MM.1S (cell line): ENCODE results near the gene XCR1.
"Not testable (repeated sequence)": the region's sequence is repeated elsewhere in the genome, so short reads cannot be mapped to it uniquely, and the experiment has no call there.

Experiments
- DNase-seq: peaks from one replicate; pipeline ENCODE4 v3.0.0-alpha.2; 2015
- H2AFZ ChIP-seq: fragments of 300-600 bp; sonication (generic); 2 replicates; pipeline ENCODE4 v1.6.0; 2016; ENCODE audit warnings: antibody characterized with exemption, low read length
- H3F3A ChIP-seq: fragments of 300-600 bp; sonication (generic); 2 replicates; pipeline ENCODE4 v1.6.1; 2016; ENCODE audit warnings: mild to moderate bottlenecking, antibody characterized with exemption, low read length, moderate library complexity, mixed read lengths; ENCODE audit not compliant: insufficient read depth
- H3K27ac ChIP-seq: fragments of 300-600 bp; sonication (generic); 2 replicates; pipeline ENCODE4 v1.5.1; 2016; ENCODE audit warnings: mild to moderate bottlenecking, low read length
- H3K27me3 ChIP-seq: fragments of 300-600 bp; sonication (generic); replicated peaks from 2 replicates; pipeline ENCODE4 v1.6.0; 2016; ENCODE audit warnings: low read length; ENCODE audit not compliant: insufficient read depth
- H3K36me3 ChIP-seq: fragments of 300-600 bp; sonication (generic); replicated peaks from 2 replicates; pipeline ENCODE4 v1.6.1; 2016; ENCODE audit warnings: mild to moderate bottlenecking, low read length, mixed read lengths; ENCODE audit not compliant: insufficient read depth
- H3K4me1 ChIP-seq: fragments of 300-600 bp; sonication (generic); 2 replicates; pipeline ENCODE4 v1.6.1; 2016; ENCODE audit warnings: low read length, mixed read lengths
- H3K4me2 ChIP-seq: fragments of 300-600 bp; sonication (generic); 2 replicates; pipeline ENCODE4 v1.6.0; 2016; ENCODE audit warnings: low read depth, low read length
- H3K4me3 ChIP-seq: fragments of 300-600 bp; sonication (generic); 2 replicates; pipeline ENCODE4 v1.5.1; 2016; ENCODE audit warnings: low read length, mixed read lengths
- H3K79me2 ChIP-seq: fragments of 300-600 bp; sonication (generic); 2 replicates; pipeline ENCODE4 v1.6.1; 2016; ENCODE audit warnings: mixed run types, low read length, mixed read lengths
- H3K9ac ChIP-seq: fragments of 300-600 bp; sonication (generic); 2 replicates; pipeline ENCODE4 v1.6.1; 2016; ENCODE audit warnings: low read length, mixed read lengths
- H3K9me2 ChIP-seq: fragments of 300-600 bp; sonication (generic); replicated peaks from 2 replicates; pipeline ENCODE4 v1.6.1; 2016; ENCODE audit warnings: mild to moderate bottlenecking, low read length, mixed read lengths; ENCODE audit not compliant: insufficient read depth
- H3K9me3 ChIP-seq: fragments of 300-600 bp; sonication (generic); replicated peaks from 2 replicates; pipeline ENCODE4 v1.6.1; 2016; ENCODE audit warnings: mild to moderate bottlenecking, low read length, mixed read lengths; ENCODE audit not compliant: insufficient read depth
- H4K20me1 ChIP-seq: fragments of 300-600 bp; sonication (generic); 2 replicates; pipeline ENCODE4 v1.6.1; 2016; ENCODE audit warnings: mild to moderate bottlenecking, low read length, moderate library complexity, mixed read lengths; ENCODE audit not compliant: insufficient read depth
- CTCF ChIP-seq: fragments of 300-600 bp; sonication (generic); IDR thresholded peaks from 2 replicates; pipeline ENCODE4 v1.5.1; 2016; ENCODE audit warnings: antibody characterized with exemption, low read length, mixed read lengths
- EZH2 ChIP-seq: fragments of 300-600 bp; sonication (generic); optimal IDR thresholded peaks from 2 replicates; pipeline ENCODE3; 2017; ENCODE audit warnings: low read depth, mild to moderate bottlenecking, antibody characterized with exemption, low read length, mixed read lengths
- EZH2phosphoT487 ChIP-seq: fragments of 300-600 bp; sonication (generic); IDR thresholded peaks from 2 replicates; pipeline ENCODE4 v1.6.1; 2018; ENCODE audit warnings: antibody characterized with exemption, low read length

The XCR1 gene

DNA sequence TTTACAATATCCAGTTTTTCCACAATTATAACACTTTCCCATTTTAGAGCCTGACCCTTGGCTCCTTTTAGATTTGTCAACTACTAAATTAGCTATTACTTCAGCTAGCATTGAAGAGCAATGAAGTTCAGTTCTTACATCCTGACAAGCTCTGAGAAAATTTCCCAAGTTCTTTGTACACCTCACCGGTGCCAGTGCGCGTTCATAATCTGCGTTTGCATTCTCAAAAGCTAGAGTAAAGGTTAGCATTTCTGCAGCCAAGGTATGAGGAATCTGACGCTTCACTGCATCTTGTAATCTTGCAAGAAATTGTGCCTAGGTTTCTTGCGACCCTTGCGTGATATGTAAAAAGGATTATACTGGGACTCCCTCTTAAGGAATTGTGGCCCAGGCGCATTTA lies 25.2 kb upstream of the XCR1 start:
- Histone ChIP-seq H3K27me3 (no peaks in the 10 kb centered on the region), H3K36me3 (no peaks in the 10 kb centered on the region), H3K27ac (no peak overlapping the region), H3F3A (no peaks in the 10 kb centered on the region), H3K9ac (no peak overlapping the region), H3K4me1 (no peaks in the 10 kb centered on the region), H3K9me3 (no peaks in the 10 kb centered on the region), H4K20me1 (no peaks in the 10 kb centered on the region), H3K79me2 (no peaks in the 10 kb centered on the region), H3K4me2 (no peak overlapping the region), H2AFZ (no peak overlapping the region), H3K9me2 (no peaks in the 10 kb centered on the region), H3K4me3 (no peak overlapping the region)
- no peak for TF ChIP-seq CTCF
- no peak for TF ChIP-seq EZH2phosphoT487
- no peak for TF ChIP-seq EZH2
- DNase-seq, result no peak

- DNase-seq, result no peak
- Histone ChIP-seq H4K20me1 (no peaks in the 10 kb centered on the region), H3K4me2 (no peak overlapping the region), H3K27me3 (no peaks in the 10 kb centered on the region), H3K27ac (no peak overlapping the region), H3F3A (no peaks in the 10 kb centered on the region), H3K9me3 (no peaks in the 10 kb centered on the region), H3K79me2 (no peaks in the 10 kb centered on the region), H3K9me2 (no peaks in the 10 kb centered on the region), H2AFZ (no peak overlapping the region), H3K36me3 (no peaks in the 10 kb centered on the region), H3K9ac (no peak overlapping the region), H3K4me1 (no peaks in the 10 kb centered on the region), H3K4me3 (no peak overlapping the region)
- TF ChIP-seq EZH2phosphoT487 (no peak), EZH2 (no peak), CTCF (no peak)
These were observed 21.8 kb upstream of the XCR1 start for GRCh38 chr3:46049093-46049492.

DNA sequence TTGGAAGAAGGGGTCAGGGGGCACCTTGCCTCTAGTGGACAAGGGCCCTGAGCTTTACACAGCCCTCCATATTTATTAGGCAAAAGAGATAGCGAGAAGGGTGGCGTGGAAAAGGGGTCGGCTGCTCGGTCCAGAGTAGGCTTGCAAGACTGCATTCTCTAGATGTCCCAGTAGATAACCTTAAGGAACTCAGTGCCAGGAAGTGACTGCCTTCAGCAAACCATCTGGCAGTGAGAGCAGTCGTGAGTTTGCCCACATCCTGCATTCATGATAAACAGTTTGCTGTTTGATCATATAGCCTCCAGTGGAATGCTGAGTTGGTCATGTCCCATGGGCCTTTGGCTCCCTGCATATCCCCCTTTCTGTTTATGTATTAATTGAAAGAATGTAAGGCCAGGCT lies 18.9 kb upstream of the XCR1 start:
- H3K79me2 ChIP-seq, H3K9me2 ChIP-seq, H2AFZ ChIP-seq, H3K27me3 ChIP-seq, H3K27ac ChIP-seq, H3K9me3 ChIP-seq, H4K20me1 ChIP-seq, H3K9ac ChIP-seq, H3K36me3 ChIP-seq, H3F3A ChIP-seq, H3K4me2 ChIP-seq, H3K4me3 ChIP-seq, H3K4me1 ChIP-seq: not testable (repeated sequence)
- peak; percentile 31 for DNase-seq

DNA sequence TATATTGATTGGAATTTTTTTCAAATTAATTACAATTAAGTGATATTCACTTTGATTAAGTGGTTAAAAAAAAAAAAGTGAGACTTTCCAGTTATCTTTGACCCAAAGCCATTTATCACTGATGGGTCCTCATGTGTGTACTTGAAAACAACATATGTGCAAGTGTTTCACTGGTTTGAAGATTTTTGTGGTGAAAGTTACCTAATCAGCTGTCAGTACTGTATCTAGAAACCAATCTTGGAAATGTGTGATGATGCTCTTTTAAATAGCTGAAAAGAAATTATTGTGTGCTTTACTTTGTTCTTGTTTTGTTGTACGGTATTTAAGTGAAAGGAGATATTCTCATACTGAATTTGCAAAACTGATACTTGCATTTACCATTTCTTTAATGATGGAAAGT lies 11.6 kb upstream of the XCR1 start:
- H3K9me2 ChIP-seq, result no peaks in the 10 kb centered on the region
- no peak overlapping the region for H3K4me2 ChIP-seq

DNA sequence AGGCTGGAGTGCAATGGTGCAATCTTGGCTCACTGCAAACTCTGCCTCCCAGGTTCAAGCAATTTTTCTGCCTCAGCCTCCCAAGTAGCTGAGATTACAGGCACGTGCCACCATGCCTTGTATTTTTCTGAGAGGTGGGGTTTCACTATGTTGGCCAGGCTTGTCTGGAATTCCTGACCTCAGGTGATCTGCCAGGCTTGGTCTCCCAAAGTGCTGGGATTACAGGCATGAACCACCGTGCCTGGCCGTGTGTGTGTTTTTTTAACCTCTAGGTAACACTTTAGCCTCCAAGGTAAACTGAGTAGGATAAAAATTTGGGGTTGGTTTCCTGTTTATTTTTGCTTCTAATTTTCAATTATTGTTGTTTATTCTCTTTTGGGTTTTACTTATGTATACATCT lies 10.8 kb upstream of the XCR1 start:
- H3K27me3 ChIP-seq, H3K4me1 ChIP-seq, H2AFZ ChIP-seq, DNase-seq, H4K20me1 ChIP-seq, H3K79me2 ChIP-seq, H3K36me3 ChIP-seq, H3K27ac ChIP-seq, H3K9ac ChIP-seq, H3K9me2 ChIP-seq, H3K4me2 ChIP-seq, H3K4me3 ChIP-seq, H3K9me3 ChIP-seq, H3F3A ChIP-seq: not testable (repeated sequence)

More for the DNA sequence above, 11.6 kb upstream of the XCR1 start:
- Histone ChIP-seq H3K4me1 (no peaks in the 10 kb centered on the region), H3K9me3 (no peaks in the 10 kb centered on the region), H3K27me3 (no peaks in the 10 kb centered on the region), H3K79me2 (no peaks in the 10 kb centered on the region), H3K4me3 (no peak overlapping the region), H3F3A (no peaks in the 10 kb centered on the region), H3K27ac (no peak overlapping the region), H3K36me3 (no peaks in the 10 kb centered on the region), H3K9ac (no peak overlapping the region), H4K20me1 (no peaks in the 10 kb centered on the region), H2AFZ (no peak overlapping the region)
- DNase-seq, result no peak
- TF ChIP-seq EZH2phosphoT487, result no peak
- TF ChIP-seq CTCF, result no peak
- TF ChIP-seq EZH2, result no peak
